Tibial nerve (tissue), 4 donors: ENCODE measurements around the gene HSD17B12.

Source experiments
- CTCF ChIP-seq, 5 experiments: fragments of 200-600 bp in 3 of 5; fragments of 450-650 bp in 2 of 5; sonication (generic) in 3 of 5; IDR thresholded peaks; one replicate each; pipeline ENCODE4 v1.5.1; 2016 to 2019; ENCODE audit warnings: antibody characterized with exemption in 5 of 5, mild to moderate bottlenecking in 3 of 5, moderate library complexity in 2 of 5
- EP300 ChIP-seq, 2 donors: sonication (generic); formaldehyde crosslinking; IDR thresholded peaks; one replicate each; pipeline ENCODE4 v1.6.1; 2017; ENCODE audit warnings: antibody characterized with exemption in 2 of 2, mild to moderate bottlenecking in 1 of 2
- POLR2A ChIP-seq, 2 donors: fragments of 450-650 bp; IDR thresholded peaks; one replicate each; pipeline ENCODE4 v1.6.1; 2017; ENCODE audit warnings: antibody characterized with exemption in 2 of 2, mild to moderate bottlenecking in 2 of 2, moderate library complexity in 2 of 2

- no peak for TF ChIP-seq CTCF (IDR thresholded peaks at IDR 0.05)
- no peak for TF ChIP-seq POLR2A (IDR thresholded peaks at IDR 0.05)
- no peak for TF ChIP-seq EP300 (IDR thresholded peaks at IDR 0.05)
These were observed 105.5 kb downstream of the HSD17B12 start for GRCh38 chr11:43786016-43786415.
